Upper lobe of left lung (tissue), 4 donors: Measurements from ENCODE around the gene ORC2.

Experiments used
- EP300 ChIP-seq, 4 donors: sonication (generic); formaldehyde crosslinking; IDR thresholded peaks; one replicate each; pipeline ENCODE4 v1.5.1; 2017; ENCODE audit warnings: antibody characterized with exemption in 4 of 4, control low read depth in 2 of 4
- TF ChIP-seq, protein P1 (sequence below), 6 experiments: fragments of 450-650 bp in 4 of 6; fragments of 200-600 bp in 2 of 6; sonication (generic) in 2 of 6; IDR thresholded peaks; one replicate each; pipeline ENCODE4 v1.5.1; 2016 to 2019; ENCODE audit warnings: antibody characterized with exemption in 6 of 6

DNA sequence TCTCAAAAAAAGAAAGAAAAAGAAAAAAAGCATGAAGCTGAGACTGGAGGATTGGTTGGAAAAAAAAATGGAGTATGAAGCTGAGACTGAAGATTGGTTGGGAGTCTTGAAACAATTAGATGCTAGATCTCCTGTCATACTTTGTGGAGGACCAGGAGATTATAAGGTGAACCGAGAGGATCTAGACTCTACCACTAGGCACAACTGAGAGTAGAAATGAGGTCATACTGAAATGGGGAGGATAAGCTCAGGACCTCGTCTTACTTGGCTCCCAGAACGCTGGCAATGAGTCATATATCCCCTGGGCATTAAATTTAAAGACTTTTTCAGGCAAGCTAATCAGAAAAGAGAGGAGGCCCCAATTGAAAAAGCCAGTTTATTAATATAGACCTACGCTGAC is 3.3 kb upstream of the ORC2 start:
- TF ChIP-seq, protein P1, sequence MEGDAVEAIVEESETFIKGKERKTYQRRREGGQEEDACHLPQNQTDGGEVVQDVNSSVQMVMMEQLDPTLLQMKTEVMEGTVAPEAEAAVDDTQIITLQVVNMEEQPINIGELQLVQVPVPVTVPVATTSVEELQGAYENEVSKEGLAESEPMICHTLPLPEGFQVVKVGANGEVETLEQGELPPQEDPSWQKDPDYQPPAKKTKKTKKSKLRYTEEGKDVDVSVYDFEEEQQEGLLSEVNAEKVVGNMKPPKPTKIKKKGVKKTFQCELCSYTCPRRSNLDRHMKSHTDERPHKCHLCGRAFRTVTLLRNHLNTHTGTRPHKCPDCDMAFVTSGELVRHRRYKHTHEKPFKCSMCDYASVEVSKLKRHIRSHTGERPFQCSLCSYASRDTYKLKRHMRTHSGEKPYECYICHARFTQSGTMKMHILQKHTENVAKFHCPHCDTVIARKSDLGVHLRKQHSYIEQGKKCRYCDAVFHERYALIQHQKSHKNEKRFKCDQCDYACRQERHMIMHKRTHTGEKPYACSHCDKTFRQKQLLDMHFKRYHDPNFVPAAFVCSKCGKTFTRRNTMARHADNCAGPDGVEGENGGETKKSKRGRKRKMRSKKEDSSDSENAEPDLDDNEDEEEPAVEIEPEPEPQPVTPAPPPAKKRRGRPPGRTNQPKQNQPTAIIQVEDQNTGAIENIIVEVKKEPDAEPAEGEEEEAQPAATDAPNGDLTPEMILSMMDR (IDR thresholded peaks at IDR 0.05): no peak
- no peak for TF ChIP-seq EP300 (IDR thresholded peaks at IDR 0.05)
